SK-N-MC (cell line): ENCODE results near the gene ITPKC.

Experiments
- EZH2 ChIP-seq: fragments of 200-600 bp; sonication (generic); IDR thresholded peaks from one replicate; pipeline ENCODE4 v1.6.1; 2017; ENCODE audit warnings: antibody characterized with exemption
- POLR2AphosphoS5 ChIP-seq: IDR thresholded peaks from 2 replicates; pipeline ENCODE4 v1.6.1; 2012; ENCODE audit warnings: mild to moderate bottlenecking, low read depth, low read length, borderline replicate concordance

GRCh38 chr19:40667602-40668001 lies 49.3 kb upstream of the ITPKC start:
- no peak for TF ChIP-seq POLR2AphosphoS5
- no peak for TF ChIP-seq EZH2
